ENCODE measurements around the gene ANKRD33B. TPM values are rescaled to one million over a fixed set of nuclear protein-coding genes. Genes with fewer than 3 reads are reported as not detected.

Gene ANKRD33B
- polyA plus RNA-seq, 1 donor (not counting 4 experiments of a cell fraction or from before 2014, with no cell fraction given): 1.9 TPM

GRCh38 chr5:10689391-10690081, 125.7 kb downstream of the ANKRD33B start:
- DNase-seq (ENCODE audit: low read depth, low spot score) (no peak), FAIRE-seq (no peak)
- Histone ChIP-seq H3K4me2 (ENCODE audit: control insufficient read depth, extremely low read depth, insufficient read depth, low read depth, low read length) (no peak overlapping the region), H3K9ac (ENCODE audit: control insufficient read depth, extremely low read depth, insufficient read depth, low read length) (no peak overlapping the region), H3K36me3 (ENCODE audit: control insufficient read depth in 2 of 2, extremely low read depth in 1 of 2, insufficient read depth in 2 of 2, low read length in 2 of 2) (peaks cover 0 to 5% of the 10 kb centered on the region in 2 experiments), H3K9me1 (ENCODE audit: control insufficient read depth, extremely low read depth, insufficient read depth, low read length) (peaks cover 2% of the 10 kb centered on the region), H2AFZ (ENCODE audit: control insufficient read depth, low read length) (no peak overlapping the region), H4K20me1 (ENCODE audit: control insufficient read depth, extremely low read depth, insufficient read depth, low read length) (no peaks in the 10 kb centered on the region), H3K79me2 (ENCODE audit: control insufficient read depth, insufficient read depth, low read length) (peaks cover 6% of the 10 kb centered on the region), H3K27me3 (ENCODE audit: control insufficient read depth, extremely low read depth, insufficient read depth, low read length) (no peaks in the 10 kb centered on the region), H3K4me1 (ENCODE audit: control insufficient read depth, extremely low read depth, insufficient read depth, low read length) (peaks cover 16% of the 10 kb centered on the region), H3K4me3 (ENCODE audit: control insufficient read depth in 2 of 3, extremely low read depth in 1 of 3, insufficient read depth in 2 of 3, low read depth in 1 of 3, low read length in 3 of 3) (no peak overlapping the region), H3K9me3 (ENCODE audit: control insufficient read depth, low read depth, low read length) (no peaks in the 10 kb centered on the region), H3K27ac (ENCODE audit: control insufficient read depth, insufficient read depth, low read length) (no peak overlapping the region)
- TF ChIP-seq CTCF (optimal IDR thresholded peaks at IDR 0.05 in 1 of 3, IDR thresholded peaks at IDR 0.05 in 1 of 3, conservative IDR thresholded peaks at IDR 0.05 in 1 of 3; ENCODE audit: extremely low read depth in 1 of 3, insufficient read depth in 2 of 3, low read length in 3 of 3) (peak; percentile 32 to 62 (median 61)), EZH2 (IDR thresholded peaks at IDR 0.05; ENCODE audit: low read length) (no peak)
- dilution Hi-C loops (cut with MboI; ENCODE audit: extremely low pct_ligation_motif_present, low sequenced_read_pairs): no loop called here

GRCh38 chr5:10690460-10691440, 126.9 kb downstream of the ANKRD33B start:
- no peak overlapping the region for H3K27ac ChIP-seq (ENCODE audit: control insufficient read depth, insufficient read depth, low read length)
- H3K4me3 ChIP-seq (ENCODE audit: control insufficient read depth in 2 of 3, extremely low read depth in 1 of 3, insufficient read depth in 2 of 3, low read depth in 1 of 3, low read length in 3 of 3): no peak overlapping the region
- no peak for TF ChIP-seq EZH2 (IDR thresholded peaks at IDR 0.05; ENCODE audit: low read length)
- TF ChIP-seq CTCF (optimal IDR thresholded peaks at IDR 0.05 in 1 of 3, IDR thresholded peaks at IDR 0.05 in 1 of 3, conservative IDR thresholded peaks at IDR 0.05 in 1 of 3; ENCODE audit: extremely low read depth in 1 of 3, insufficient read depth in 2 of 3, low read length in 3 of 3): no peak
- dilution Hi-C loops (cut with MboI; ENCODE audit: extremely low pct_ligation_motif_present, low sequenced_read_pairs): no loop called here
- no peak overlapping the region for H2AFZ ChIP-seq (ENCODE audit: control insufficient read depth, low read length)
- H4K20me1 ChIP-seq (ENCODE audit: control insufficient read depth, extremely low read depth, insufficient read depth, low read length): no peaks in the 10 kb centered on the region
- H3K9me1 ChIP-seq (ENCODE audit: control insufficient read depth, extremely low read depth, insufficient read depth, low read length): peaks cover 2% of the 10 kb centered on the region
- H3K4me1 ChIP-seq (ENCODE audit: control insufficient read depth, extremely low read depth, insufficient read depth, low read length): peaks cover 15% of the 10 kb centered on the region
- no peak overlapping the region for H3K4me2 ChIP-seq (ENCODE audit: control insufficient read depth, extremely low read depth, insufficient read depth, low read depth, low read length)
- peaks cover 7% of the 10 kb centered on the region for H3K79me2 ChIP-seq (ENCODE audit: control insufficient read depth, insufficient read depth, low read length)
- no peak for FAIRE-seq
- no peak overlapping the region for H3K9ac ChIP-seq (ENCODE audit: control insufficient read depth, extremely low read depth, insufficient read depth, low read length)
- H3K27me3 ChIP-seq (ENCODE audit: control insufficient read depth, extremely low read depth, insufficient read depth, low read length): no peaks in the 10 kb centered on the region
- H3K36me3 ChIP-seq (ENCODE audit: control insufficient read depth in 2 of 2, extremely low read depth in 1 of 2, insufficient read depth in 2 of 2, low read length in 2 of 2): peaks cover 0 to 5% of the 10 kb centered on the region in 2 experiments
- no peaks in the 10 kb centered on the region for H3K9me3 ChIP-seq (ENCODE audit: control insufficient read depth, low read depth, low read length)
- no peak for DNase-seq (ENCODE audit: low read depth, low spot score)

Data from keratinocyte (primary cell).